Right ventricle myocardium superior (tissue), 1 donor: ENCODE results near the gene GLIPR2. TPM values are rescaled to one million over a fixed set of nuclear protein-coding genes. Genes with fewer than 3 reads are reported as not detected.
"Not testable (repeated sequence)": the region's sequence is repeated elsewhere in the genome, so short reads cannot be mapped to it uniquely, and the experiment has no call there.

ENCODE experiments used
- ATAC-seq: fragments of 200-7000 bp; cut with Tn5 transposase; one replicate; pipeline ENCODE4 v1.9.1; 2020; ENCODE audit warnings: mild to moderate bottlenecking; ENCODE audit not compliant: poor library complexity
- DNase-seq: peaks from one replicate; pipeline ENCODE4 v3.0.0-alpha.2; 2020
- intact Hi-C: fragments of 100-400 bp; cut with DNase I; formaldehyde crosslinking; loops from one replicate; pipeline ENCODE4 v1.11.2; 2022
- long read RNA-seq: library from polyadenylated mRNA; unstranded; transcript quantifications from one replicate; pipeline ENCODE4 v2.0.0, GENCODE V29; 2021
- total RNA-seq: library from RNA; stranded (reverse); fragmentation: NEBNext Ultra II Directional; extraction: Animal tissue kit (Norgen Biotek cat#: 25700); gene quantifications from one replicate; pipeline ENCODE4 v1.2.1, GENCODE V29; 2021
- donor health status: DM: no; HTN: yes; CAD: no; lungs with severe emphysema.

The GLIPR2 gene, protein sequence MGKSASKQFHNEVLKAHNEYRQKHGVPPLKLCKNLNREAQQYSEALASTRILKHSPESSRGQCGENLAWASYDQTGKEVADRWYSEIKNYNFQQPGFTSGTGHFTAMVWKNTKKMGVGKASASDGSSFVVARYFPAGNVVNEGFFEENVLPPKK
- 6.7 TPM for total RNA-seq
- long read RNA-seq, partial matches to known transcripts, result 0 of 7 reads
- long read RNA-seq, other reads (novel, unspliced or antisense), result 4 of 7 reads

GRCh38 chr9:36136272-36136893 lies at the start of gene GLIPR2:
TSS of gene GLIPR2 (plus strand) at chr9:36136733. CDS start at chr9:36136779, 46 bp downstream.
- peak; percentile 90 for DNase-seq
- ATAC-seq, result peak; percentile 97
- intact Hi-C loops, result no loop called here

- intact Hi-C loops, ATAC-seq, DNase-seq: not testable (repeated sequence)
Measured at GRCh38 chr9:36087054-36087453, 49.5 kb upstream of the GLIPR2 start.

GRCh38 chr9:36088020-36088419 lies 48.5 kb upstream of the GLIPR2 start:
- intact Hi-C loops, result no loop called here
- DNase-seq (no peak), ATAC-seq (no peak)

DNA sequence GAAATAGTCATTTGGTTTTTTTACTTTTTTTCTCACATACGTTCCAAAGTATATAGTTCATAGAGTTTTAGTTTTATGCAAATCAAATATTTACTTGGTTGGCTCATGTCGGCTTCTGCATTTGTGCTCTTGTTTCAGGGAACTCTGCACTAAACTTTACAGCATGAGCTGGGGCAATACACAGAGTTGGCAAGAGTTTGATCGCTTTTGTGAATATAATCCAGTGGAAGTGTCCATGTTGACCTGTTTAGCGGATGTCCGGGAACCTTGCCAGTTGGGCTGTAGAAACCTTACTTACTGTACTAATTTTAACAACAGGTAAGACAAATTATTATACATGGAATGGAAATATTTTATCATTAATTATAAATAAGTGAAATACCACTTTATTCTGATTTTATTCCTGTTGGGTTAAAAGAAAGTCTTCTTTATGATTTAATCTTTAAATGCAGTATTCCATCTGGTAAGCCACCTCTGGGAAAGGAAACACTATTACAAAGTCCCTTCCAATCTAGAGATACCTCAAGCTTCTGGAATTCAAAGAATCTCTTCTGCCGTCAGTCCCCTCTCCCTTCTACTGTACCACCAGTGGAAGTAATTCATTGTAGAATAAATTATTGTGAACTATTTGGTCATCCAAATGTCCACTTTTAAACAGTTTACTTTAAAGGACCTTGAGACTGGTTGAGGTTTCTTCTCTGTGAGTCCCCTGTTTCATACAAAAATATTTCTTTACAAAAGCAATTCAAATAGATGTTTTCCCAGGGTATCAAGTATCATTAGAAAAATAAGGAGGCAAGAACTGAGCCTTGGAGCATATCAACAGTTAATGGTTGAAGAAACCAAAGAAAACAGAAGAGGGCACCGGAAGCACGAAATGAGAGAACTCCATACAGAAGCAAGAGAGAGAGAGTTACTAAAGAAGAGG lies 45.2 kb upstream of the GLIPR2 start:
- ATAC-seq, result peak; percentile 31
- intact Hi-C loops, result loop anchor here (10.0 kb wide), 1 partner anchor 244 kb away; no protein-coding TSS in a partner anchor
- DNase-seq, result no peak

GRCh38 chr9:36092014-36092413 lies 44.5 kb upstream of the GLIPR2 start:
- ATAC-seq (no peak), DNase-seq (no peak)
- intact Hi-C loops, result loop anchor here (10.0 kb wide), 1 partner anchor 243 kb away; no protein-coding TSS in a partner anchor

DNA sequence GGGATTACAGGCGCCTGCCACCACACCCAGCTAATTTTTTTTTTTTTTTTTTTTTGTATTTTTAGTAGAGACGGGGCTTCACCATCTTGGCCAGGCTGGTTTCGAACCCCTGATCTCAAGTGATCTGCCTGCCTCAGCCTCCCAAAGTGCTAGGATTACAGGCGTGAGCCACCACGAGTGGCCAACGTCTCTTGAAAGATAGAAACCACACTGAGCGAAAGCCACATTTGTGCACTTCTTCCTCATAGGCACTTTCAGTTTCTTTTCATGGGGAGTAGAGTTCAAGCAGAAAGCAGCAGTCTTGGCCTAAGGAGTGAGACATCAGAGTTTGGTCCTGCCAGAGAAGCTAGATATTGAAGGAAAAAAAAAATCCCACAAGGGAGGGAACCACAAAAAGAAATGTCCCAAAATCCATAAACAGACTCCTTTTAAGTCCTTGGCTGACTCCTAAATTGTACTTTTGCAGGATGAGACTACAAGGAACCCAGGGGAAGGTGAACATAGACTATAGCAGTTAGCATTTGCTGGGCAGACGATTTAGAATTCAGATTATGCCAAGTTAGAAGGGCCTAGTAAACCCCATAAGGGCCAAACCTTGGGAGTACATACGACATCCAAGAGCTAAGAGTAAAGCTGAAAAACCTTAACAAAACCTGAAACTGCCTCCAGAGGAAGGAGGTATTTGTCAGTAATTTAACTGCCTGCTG lies 43.9 kb upstream of the GLIPR2 start:
- intact Hi-C loops, result loop anchor here (10.0 kb wide), 1 partner anchor 242 kb away; no protein-coding TSS in a partner anchor
- no peak for DNase-seq
- peak; percentile 51 for ATAC-seq

- ATAC-seq (no peak), DNase-seq (no peak)
- intact Hi-C loops, result loop anchor here (10.0 kb wide), 1 partner anchor 241 kb away; no protein-coding TSS in a partner anchor
Measured at GRCh38 chr9:36093384-36093783, 43.1 kb upstream of the GLIPR2 start.

- ATAC-seq, result no peak
- intact Hi-C loops, result loop anchor here (10.0 kb wide), 1 partner anchor 235 kb away; no protein-coding TSS in a partner anchor
- DNase-seq, result no peak
Measured at GRCh38 chr9:36099718-36100117, 36.8 kb upstream of the GLIPR2 start.

DNA sequence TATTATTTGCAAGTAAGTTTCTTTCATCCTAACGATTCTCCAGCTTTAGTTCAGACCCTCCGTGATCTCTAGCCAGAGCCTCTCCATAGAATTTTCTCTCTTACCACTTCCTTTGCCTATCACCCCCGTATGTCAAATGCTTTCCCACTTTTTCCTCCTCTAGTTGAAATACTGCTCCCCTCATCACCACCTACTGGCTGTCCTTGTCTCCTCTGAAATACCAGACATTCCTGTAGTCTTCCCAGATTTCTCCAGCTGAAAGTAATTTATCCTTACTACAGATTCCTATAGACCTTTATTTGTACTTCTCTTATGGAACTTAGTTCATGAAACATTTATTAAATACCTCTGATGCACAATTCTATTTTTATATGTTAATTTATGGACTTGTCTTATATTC lies 36.0 kb upstream of the GLIPR2 start:
- ATAC-seq (no peak), DNase-seq (no peak)
- intact Hi-C loops, result no loop called here

- DNase-seq, result no peak
- ATAC-seq, result no peak
- intact Hi-C loops, result no loop called here
Measured at GRCh38 chr9:36101916-36102741, 34.4 kb upstream of the GLIPR2 start.

GRCh38 chr9:36102742-36103495 lies 33.6 kb upstream of the GLIPR2 start:
- ATAC-seq, result peak; percentile 96
- peak; percentile 90 for DNase-seq
- intact Hi-C loops, result loop anchor here (1.0 kb wide), 1 partner anchor 63 kb away; no protein-coding TSS in a partner anchor

DNA sequence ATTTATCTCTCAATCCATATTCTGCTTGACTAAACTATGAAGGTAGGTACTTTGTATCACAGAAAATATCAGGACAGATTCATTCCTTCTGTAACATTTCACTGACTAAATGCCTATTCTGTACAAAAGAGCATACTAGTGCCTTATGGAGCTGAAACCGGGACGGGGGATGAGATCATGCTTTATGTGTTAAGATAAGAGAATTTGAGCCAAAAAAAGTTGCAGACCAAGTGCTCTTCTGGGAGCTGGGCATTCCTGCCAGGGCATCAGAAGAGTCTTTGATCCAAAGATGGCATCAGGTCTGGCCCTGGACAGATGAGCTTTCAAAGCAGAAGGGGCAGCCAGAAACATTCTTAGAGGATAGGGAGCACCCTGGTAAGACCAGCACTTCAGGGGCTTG lies 27.5 kb upstream of the GLIPR2 start:
- DNase-seq (no peak), ATAC-seq (no peak)
- intact Hi-C loops, result no loop called here

DNA sequence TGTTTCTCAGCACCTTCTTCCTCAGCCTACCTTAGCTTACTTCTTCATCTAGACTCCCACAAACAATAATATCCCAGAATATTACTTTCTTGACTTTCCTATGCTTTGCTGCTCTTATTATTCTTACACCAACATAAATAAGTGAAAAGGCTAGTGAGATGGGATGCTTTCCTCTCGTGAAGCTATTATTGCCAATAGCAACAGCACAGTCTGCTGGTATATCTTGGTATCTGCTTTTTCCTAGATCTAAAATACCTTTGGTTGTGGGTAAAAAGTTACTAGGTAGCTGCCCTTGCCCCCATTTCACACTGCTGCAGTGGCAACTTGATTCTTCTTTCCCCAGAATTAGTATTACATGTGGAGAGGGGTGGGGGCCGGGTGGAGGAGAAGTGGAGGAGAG lies 26.1 kb upstream of the GLIPR2 start:
- DNase-seq (no peak), ATAC-seq (no peak)
- intact Hi-C loops, result no loop called here

GRCh38 chr9:36112516-36112915 lies 24.0 kb upstream of the GLIPR2 start:
- no peak for ATAC-seq
- intact Hi-C loops, result no loop called here
- no peak for DNase-seq

DNA sequence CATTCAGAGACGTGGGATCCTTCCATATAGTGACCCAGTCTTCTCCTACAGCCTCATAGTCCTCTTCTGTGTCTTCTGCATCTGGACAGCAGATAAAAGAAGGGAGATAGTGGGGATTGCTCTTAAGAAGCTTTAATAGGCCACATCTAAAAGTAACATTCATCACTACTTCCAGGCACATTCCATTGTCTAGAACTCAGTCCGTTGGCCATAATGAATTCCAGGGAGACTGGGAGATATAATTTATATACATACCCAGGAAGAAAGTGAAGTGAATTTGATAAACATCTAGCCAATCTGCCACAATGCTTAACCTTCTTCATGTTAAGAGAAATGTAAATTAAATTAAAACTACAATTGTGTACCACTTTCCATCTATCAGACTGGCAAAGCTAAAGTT lies 22.5 kb upstream of the GLIPR2 start:
- ATAC-seq (no peak), DNase-seq (no peak)
- intact Hi-C loops, result no loop called here

DNA sequence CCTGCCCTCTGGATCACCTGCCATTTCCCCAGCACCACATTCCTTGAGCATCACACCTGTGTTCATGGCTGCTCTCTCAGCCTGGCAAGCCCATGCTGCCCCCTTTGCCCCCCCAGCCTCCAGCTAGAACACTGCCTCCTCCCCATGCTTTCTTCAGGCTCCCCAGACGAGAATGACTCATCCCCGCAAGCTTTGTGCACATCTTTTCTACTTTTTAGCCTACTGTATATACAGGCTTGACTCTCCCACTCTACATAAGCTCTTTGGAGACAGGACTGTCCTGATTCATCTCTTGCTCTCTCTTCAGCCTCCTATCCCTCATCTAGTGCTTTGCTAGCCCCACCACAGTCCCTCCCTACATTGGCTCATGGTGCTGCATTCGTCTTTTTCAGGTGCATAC lies 19.9 kb upstream of the GLIPR2 start:
- no peak for ATAC-seq

GRCh38 chr9:36118201-36118600 lies 18.3 kb upstream of the GLIPR2 start:
- DNase-seq (no peak), ATAC-seq (no peak)
- intact Hi-C loops, result no loop called here

More for the DNA sequence above, 19.9 kb upstream of the GLIPR2 start:
- intact Hi-C loops, result no loop called here
- DNase-seq, result no peak
